Bone marrow (tissue), 2 donors: ENCODE measurements around the gene LIN7C.
"Not testable (repeated sequence)": the region's sequence is repeated elsewhere in the genome, so short reads cannot be mapped to it uniquely, and the experiment has no call there.

ENCODE experiments used
- DNase-seq, 2 donors: peaks; one replicate each; lab custom pipeline; 2025; lab: John Stamatoyannopoulos, UW

The LIN7C gene

GRCh38 chr11:27506200-27507182 lies at the start of gene LIN7C:
TSS of gene LIN7C (minus strand) at chr11:27506769. CDS start at chr11:27506752, 17 bp downstream.
- peak; percentile 87 to 98 for DNase-seq

GRCh38 chr11:27555264-27555663 lies 48.7 kb upstream of the LIN7C start:
- DNase-seq = no peak

GRCh38 chr11:27553186-27553585 lies 46.6 kb upstream of the LIN7C start:
- DNase-seq = no peak

GRCh38 chr11:27552341-27552740 lies 45.8 kb upstream of the LIN7C start:
- no peak for DNase-seq

GRCh38 chr11:27551127-27551526 lies 44.6 kb upstream of the LIN7C start:
- no peak for DNase-seq

GRCh38 chr11:27545946-27546345 lies 39.4 kb upstream of the LIN7C start:
- no peak for DNase-seq

GRCh38 chr11:27545035-27545434 lies 38.5 kb upstream of the LIN7C start:
- DNase-seq = no peak

GRCh38 chr11:27541790-27542189 lies 35.2 kb upstream of the LIN7C start:
- no peak for DNase-seq

GRCh38 chr11:27540051-27540450 lies 33.5 kb upstream of the LIN7C start:
- DNase-seq = no peak

- no peak for DNase-seq
Observed at GRCh38 chr11:27535103-27535502, 28.5 kb upstream of the LIN7C start.

- no peak for DNase-seq
Observed at GRCh38 chr11:27532652-27533325, 26.2 kb upstream of the LIN7C start.

GRCh38 chr11:27528712-27529111 lies 22.1 kb upstream of the LIN7C start:
- DNase-seq = no peak

GRCh38 chr11:27526535-27526934 lies 20.0 kb upstream of the LIN7C start:
- DNase-seq = no peak

GRCh38 chr11:27525824-27526516 lies 19.4 kb upstream of the LIN7C start:
- DNase-seq = no peak

GRCh38 chr11:27524155-27524554 lies 17.6 kb upstream of the LIN7C start:
- DNase-seq = no peak

GRCh38 chr11:27520226-27520625 lies 13.7 kb upstream of the LIN7C start:
- no peak for DNase-seq

- no peak for DNase-seq
Observed at GRCh38 chr11:27518518-27518917, 11.9 kb upstream of the LIN7C start.

GRCh38 chr11:27517490-27517889 lies 10.9 kb upstream of the LIN7C start:
- DNase-seq = not testable (repeated sequence)

GRCh38 chr11:27514558-27514957 lies 8.0 kb upstream of the LIN7C start:
- DNase-seq = no peak

- DNase-seq = no peak
Observed at GRCh38 chr11:27514076-27514475, 7.5 kb upstream of the LIN7C start.

GRCh38 chr11:27513389-27513788 lies 6.8 kb upstream of the LIN7C start:
- no peak for DNase-seq

GRCh38 chr11:27512238-27512637 lies 5.7 kb upstream of the LIN7C start:
- no peak for DNase-seq

- no peak for DNase-seq
Observed at GRCh38 chr11:27509908-27510307, 3.3 kb upstream of the LIN7C start.
